HUDEP-2 (cell line): ENCODE results near the gene TBC1D2B.

Experiments
- DNase-seq, 76 experiments: peaks; one replicate each; lab custom pipeline; 2025; ENCODE audit not compliant: unreplicated experiment in 76 of 76; lab: John Stamatoyannopoulos, UW

Gene TBC1D2B

GRCh38 chr15:78098131-78098755 lies 20.7 kb upstream of the TBC1D2B start:
- DNase-seq, result no peak

GRCh38 chr15:78097667-78098066 lies 20.2 kb upstream of the TBC1D2B start:
- DNase-seq, result no peak

- DNase-seq, result no peak
Measured at GRCh38 chr15:78093242-78094020, 15.9 kb upstream of the TBC1D2B start.

GRCh38 chr15:78092261-78093041 lies 14.9 kb upstream of the TBC1D2B start, which contains the start of gene SH2D7:
TSS of gene SH2D7 (plus strand) at chr15:78092561. CDS start at chr15:78092585, 24 bp downstream.
- peak in 2 of 76 experiments; percentile 6 to 9 for DNase-seq

- DNase-seq, result no peak
Measured at GRCh38 chr15:78090422-78091063, 13.0 kb upstream of the TBC1D2B start.

- no peak for DNase-seq
Measured at GRCh38 chr15:78088773-78089080, 11.2 kb upstream of the TBC1D2B start.

- DNase-seq, result no peak
Measured at GRCh38 chr15:78087951-78088772, 10.7 kb upstream of the TBC1D2B start.

GRCh38 chr15:78085928-78086327 lies 8.4 kb upstream of the TBC1D2B start:
- no peak for DNase-seq

GRCh38 chr15:78084449-78084750 lies 6.9 kb upstream of the TBC1D2B start:
- DNase-seq, result no peak

GRCh38 chr15:78083687-78084448 lies 6.4 kb upstream of the TBC1D2B start:
- no peak for DNase-seq

- DNase-seq, result no peak
Measured at GRCh38 chr15:78083186-78083585, 5.7 kb upstream of the TBC1D2B start.

GRCh38 chr15:78082743-78083110 lies 5.2 kb upstream of the TBC1D2B start:
- no peak for DNase-seq

- DNase-seq, result no peak
Measured at GRCh38 chr15:78082106-78082742, 4.7 kb upstream of the TBC1D2B start.

GRCh38 chr15:78080088-78080460 lies 2.6 kb upstream of the TBC1D2B start:
- no peak for DNase-seq

GRCh38 chr15:78079298-78080087 lies 2.0 kb upstream of the TBC1D2B start:
- no peak for DNase-seq

- DNase-seq, result no peak
Measured at GRCh38 chr15:78077871-78078210, 330 bp upstream of the TBC1D2B start.

- no peak for DNase-seq
Measured at GRCh38 chr15:78076231-78077052, 1.1 kb downstream of the TBC1D2B start.
